Activated CD8-positive, alpha-beta T cell treated with anti-CD3 and anti-CD28 coated beads for 36 hours (primary cell): Measurements from ENCODE around the gene NDUFAF7. TPM values are rescaled to one million over a fixed set of nuclear protein-coding genes. Genes with fewer than 3 reads are reported as not detected.

Experiments used
- ATAC-seq: fragments of 200-7000 bp; cut with Tn5 transposase; one replicate; pipeline ENCODE4 v1.10.0; 2021; ENCODE audit warnings: mild to moderate bottlenecking, moderate library complexity
- CTCF ChIA-PET: fragments of 350-600 bp; sonication (Branson Sonifier 250); formaldehyde crosslinking; loops from one replicate; lab custom pipeline; 2021; ENCODE audit warnings: antibody characterized with exemption; lab: Charles Lee
- POLR2A ChIA-PET: fragments of 350-600 bp; sonication (Branson Sonifier 250); formaldehyde crosslinking; loops from one replicate; lab custom pipeline; 2021; ENCODE audit warnings: antibody characterized with exemption; lab: Charles Lee
- DNase-seq: peaks from one replicate; pipeline ENCODE4 v3.0.0-alpha.2; 2020
- H3K27ac Mint-ChIP-seq: one replicate; pipeline ENCODE4 v1.8.0; 2021; ENCODE audit warnings: mild to moderate bottlenecking, mixed read lengths
- H3K27me3 Mint-ChIP-seq: one replicate; pipeline ENCODE4 v1.8.0; 2021; ENCODE audit warnings: mixed read lengths
- H3K36me3 Mint-ChIP-seq: one replicate; pipeline ENCODE4 v1.8.0; 2021; ENCODE audit warnings: low read depth, mixed read lengths
- H3K4me1 Mint-ChIP-seq: one replicate; pipeline ENCODE4 v1.8.0; 2021; ENCODE audit warnings: low read depth, mixed read lengths
- H3K4me3 Mint-ChIP-seq: one replicate; pipeline ENCODE4 v1.8.0; 2021; ENCODE audit warnings: mild to moderate bottlenecking, moderate library complexity, mixed read lengths
- H3K9me3 Mint-ChIP-seq: one replicate; pipeline ENCODE4 v1.8.0; 2021; ENCODE audit warnings: mixed read lengths
- intact Hi-C: fragments of 100-400 bp; cut with micrococcal nuclease; formaldehyde crosslinking; loops from one replicate; pipeline ENCODE4 v1.10.0; 2022
- total RNA-seq, 2 experiments: library from RNA; stranded (reverse); gene quantifications; one replicate each; pipeline ENCODE4 v1.2.3, GENCODE V29; 2021
- TF ChIP-seq, protein P1 (sequence below): fragments of 200-600 bp; IDR thresholded peaks from one replicate; pipeline ENCODE4 v1.8.0; 2022; ENCODE audit warnings: antibody characterized with exemption, mild to moderate bottlenecking

NDUFAF7 gene
- total RNA-seq, 2 experiments from 2014 or later = 18.4 to 22.5 TPM

DNA sequence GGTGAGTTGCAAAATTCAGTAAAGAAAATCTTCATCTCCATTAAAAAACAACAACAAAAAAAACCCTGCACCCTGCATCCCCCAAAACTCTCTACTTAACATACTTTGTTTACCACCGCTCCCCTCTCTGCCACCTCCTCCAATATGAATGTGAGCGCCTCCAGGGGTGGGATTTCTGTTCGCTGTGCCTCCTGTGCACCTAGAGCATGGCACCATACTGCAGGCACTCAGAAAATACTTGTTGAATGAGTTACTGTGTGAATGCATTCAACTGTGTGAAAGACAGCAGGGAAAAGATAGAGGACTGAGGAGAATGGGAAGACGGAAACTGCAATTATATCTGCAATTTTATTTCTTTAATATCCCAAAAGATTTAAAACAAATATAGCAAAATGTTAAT lies 4.6 kb upstream of the NDUFAF7 start:
- peak overlapping the region; percentile 4 for H3K4me3 Mint-ChIP-seq

DNA sequence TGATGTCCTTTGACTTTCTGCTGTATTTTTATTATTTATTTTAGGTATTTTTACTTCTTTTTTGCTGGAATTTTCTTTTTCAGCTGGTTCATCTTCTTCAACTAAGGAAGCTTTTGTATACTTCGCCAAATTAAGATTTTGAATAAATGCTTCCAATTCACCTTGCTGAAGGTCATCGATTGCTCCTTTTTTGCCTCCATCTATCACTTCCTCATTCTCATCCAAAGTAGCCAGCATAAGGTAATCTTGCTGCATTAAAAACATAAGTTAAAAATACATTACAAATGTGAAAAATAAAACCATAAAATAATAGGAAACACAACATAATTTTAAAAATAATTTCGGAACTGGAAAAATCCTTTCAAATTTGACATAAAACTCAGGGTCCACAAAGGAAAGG lies 2.7 kb upstream of the NDUFAF7 start:
- POLR2A ChIA-PET = no interaction called here
- TF ChIP-seq, protein P1, sequence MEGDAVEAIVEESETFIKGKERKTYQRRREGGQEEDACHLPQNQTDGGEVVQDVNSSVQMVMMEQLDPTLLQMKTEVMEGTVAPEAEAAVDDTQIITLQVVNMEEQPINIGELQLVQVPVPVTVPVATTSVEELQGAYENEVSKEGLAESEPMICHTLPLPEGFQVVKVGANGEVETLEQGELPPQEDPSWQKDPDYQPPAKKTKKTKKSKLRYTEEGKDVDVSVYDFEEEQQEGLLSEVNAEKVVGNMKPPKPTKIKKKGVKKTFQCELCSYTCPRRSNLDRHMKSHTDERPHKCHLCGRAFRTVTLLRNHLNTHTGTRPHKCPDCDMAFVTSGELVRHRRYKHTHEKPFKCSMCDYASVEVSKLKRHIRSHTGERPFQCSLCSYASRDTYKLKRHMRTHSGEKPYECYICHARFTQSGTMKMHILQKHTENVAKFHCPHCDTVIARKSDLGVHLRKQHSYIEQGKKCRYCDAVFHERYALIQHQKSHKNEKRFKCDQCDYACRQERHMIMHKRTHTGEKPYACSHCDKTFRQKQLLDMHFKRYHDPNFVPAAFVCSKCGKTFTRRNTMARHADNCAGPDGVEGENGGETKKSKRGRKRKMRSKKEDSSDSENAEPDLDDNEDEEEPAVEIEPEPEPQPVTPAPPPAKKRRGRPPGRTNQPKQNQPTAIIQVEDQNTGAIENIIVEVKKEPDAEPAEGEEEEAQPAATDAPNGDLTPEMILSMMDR = no peak
- intact Hi-C loops = no loop called here
- H3K4me1 Mint-ChIP-seq = peaks cover 44% of the 10 kb centered on the region
- H3K4me3 Mint-ChIP-seq = no peak overlapping the region
- no peak for ATAC-seq
- no peaks in the 10 kb centered on the region for H3K9me3 Mint-ChIP-seq
- no peak overlapping the region for H3K27ac Mint-ChIP-seq
- no peaks in the 10 kb centered on the region for H3K27me3 Mint-ChIP-seq
- H3K36me3 Mint-ChIP-seq = peaks cover 34% of the 10 kb centered on the region
- CTCF ChIA-PET = interaction anchor here (0.6 kb wide), 1 partner anchor 39 kb away, joined by 3 read pairs; no protein-coding TSS in a partner anchor
- DNase-seq = no peak

More for the DNA sequence above, 4.6 kb upstream of the NDUFAF7 start:
- intact Hi-C loops = no loop called here
- Mint-ChIP-seq H3K36me3 (peaks cover 50% of the 10 kb centered on the region), H3K27me3 (no peaks in the 10 kb centered on the region), H3K9me3 (no peaks in the 10 kb centered on the region), H3K27ac (no peak overlapping the region), H3K4me1 (peaks cover 61% of the 10 kb centered on the region)
- TF ChIP-seq, protein P1 = no peak
- ATAC-seq (no peak), DNase-seq (no peak)
- ChIA-PET CTCF (no interaction called here), POLR2A (no interaction called here)

DNA sequence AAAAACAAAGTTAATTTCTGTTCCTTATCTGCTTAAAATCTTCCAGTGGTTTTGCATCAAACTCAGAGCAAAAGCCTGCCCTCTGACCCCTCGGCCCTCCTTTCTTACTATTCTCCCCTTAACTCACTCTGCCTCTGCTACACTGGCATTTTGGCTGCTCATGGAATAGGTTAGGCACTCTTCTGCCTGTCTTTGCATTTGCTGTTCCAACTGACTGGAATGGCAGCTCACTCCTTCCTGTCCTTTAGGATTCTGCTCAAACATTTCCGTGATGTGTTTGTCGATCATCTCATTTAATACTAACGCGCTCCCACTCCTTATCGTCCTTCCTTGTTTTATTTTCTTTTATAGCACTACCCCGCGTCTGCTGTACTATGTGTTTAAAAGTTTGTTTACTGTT lies 877 bp upstream of the NDUFAF7 start:
- H3K4me3 Mint-ChIP-seq = no peak overlapping the region
- H3K27me3 Mint-ChIP-seq = no peaks in the 10 kb centered on the region
- CTCF ChIA-PET = no interaction called here

DNA sequence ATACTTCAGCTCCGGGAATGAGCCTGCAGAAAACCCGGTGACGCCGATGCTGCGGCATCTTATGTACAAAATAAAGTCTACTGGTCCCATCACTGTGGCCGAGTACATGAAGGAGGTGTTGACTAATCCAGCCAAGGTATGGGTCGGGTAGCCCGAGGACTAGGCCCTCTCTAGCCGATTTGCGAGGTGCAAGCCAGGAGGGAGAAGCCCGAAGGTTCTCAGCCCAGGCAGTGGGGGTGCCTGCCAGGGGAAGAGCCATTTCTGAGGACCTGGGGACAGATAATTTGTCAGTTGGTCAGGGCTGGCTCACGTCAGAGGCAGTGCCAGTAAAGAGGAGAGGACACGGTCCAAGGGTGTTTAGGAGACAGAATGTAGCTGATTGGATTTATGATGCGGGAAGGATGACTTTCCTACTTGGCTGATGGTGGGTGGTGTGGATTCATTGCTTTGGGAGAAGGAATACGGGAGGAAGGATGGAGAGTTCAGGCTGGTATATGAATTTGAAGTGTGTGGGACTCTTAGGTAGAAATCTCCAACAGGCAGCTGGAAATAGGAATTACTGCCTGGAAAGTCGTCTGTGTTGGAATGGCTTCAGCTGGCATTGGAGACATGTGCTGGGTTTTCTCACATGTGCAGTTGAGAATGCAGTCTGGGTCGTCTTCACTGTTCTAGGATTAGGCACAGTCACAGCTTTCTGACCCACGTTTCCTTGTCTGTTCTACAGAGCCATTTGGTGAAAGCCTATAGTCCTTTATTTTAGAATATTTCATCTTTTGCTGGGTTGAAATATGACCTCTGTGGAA lies 874 bp downstream of the NDUFAF7 start:
- Mint-ChIP-seq H3K4me3 (no peak overlapping the region), H3K36me3 (peaks cover 31% of the 10 kb centered on the region), H3K9me3 (no peaks in the 10 kb centered on the region), H3K27me3 (no peaks in the 10 kb centered on the region), H3K27ac (no peak overlapping the region), H3K4me1 (peaks cover 25% of the 10 kb centered on the region)
- intact Hi-C loops = loop anchor here (5.0 kb wide), 1 partner anchor 35 kb away; the partner anchor contains the start of gene CEBPZOS
- TF ChIP-seq, protein P1 = no peak
- DNase-seq (no peak), ATAC-seq (peak; percentile 6)
- POLR2A ChIA-PET = interaction anchor here (0.6 to 2.2 kb wide), 14 partner anchors 9 to 145 kb away, joined by 3 to 9 read pairs (median 4); partner anchors contain the start of gene EIF2AK2
- CTCF ChIA-PET = interaction anchor here (1.0 to 1.6 kb wide), 3 partner anchors 36 to 76 kb away, joined by 3 to 8 read pairs (median 3); partner anchors contain the start of gene EIF2AK2

More for the DNA sequence above, 877 bp upstream of the NDUFAF7 start:
- Mint-ChIP-seq H3K4me1 (peaks cover 37% of the 10 kb centered on the region), H3K9me3 (no peaks in the 10 kb centered on the region), H3K36me3 (peaks cover 30% of the 10 kb centered on the region), H3K27ac (no peak overlapping the region)
- intact Hi-C loops = loop anchor here (5.0 kb wide), 1 partner anchor 33 kb away; the partner anchor contains the start of gene CEBPZOS
- TF ChIP-seq, protein P1 = no peak
- ATAC-seq (no peak), DNase-seq (no peak)
- POLR2A ChIA-PET = interaction anchor here (2.2 kb wide), 1 partner anchor 19 kb away, joined by 9 read pairs; no protein-coding TSS in a partner anchor

DNA sequence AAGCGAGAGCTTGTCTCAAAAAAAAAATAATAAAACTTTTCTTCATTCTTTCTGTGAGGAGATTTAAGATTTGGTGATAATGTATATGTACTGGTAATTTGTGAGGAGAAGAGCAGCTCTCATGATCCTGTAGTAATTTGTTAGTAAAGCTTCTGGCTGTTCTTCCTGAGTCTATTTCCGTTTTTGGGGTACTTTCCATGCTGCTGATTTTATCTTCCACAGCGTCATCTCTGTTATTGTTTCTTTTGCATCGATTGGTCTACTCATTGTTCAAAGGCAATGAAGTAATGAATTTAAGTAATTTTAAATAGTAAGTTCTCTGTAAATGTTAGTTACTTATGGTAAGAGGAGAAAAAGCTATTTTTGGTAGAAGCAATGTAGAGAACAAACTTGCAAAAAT lies 12.0 kb downstream of the NDUFAF7 start:
- Mint-ChIP-seq H3K27me3 (no peaks in the 10 kb centered on the region), H3K4me3 (no peak overlapping the region), H3K36me3 (peaks cover 41% of the 10 kb centered on the region), H3K9me3 (no peaks in the 10 kb centered on the region), H3K4me1 (peaks cover 9% of the 10 kb centered on the region), H3K27ac (no peak overlapping the region)
- no peak for ATAC-seq
- intact Hi-C loops = no loop called here
- DNase-seq = no peak
- CTCF ChIA-PET = interaction anchor here (1.0 kb wide), 1 partner anchor 20 kb away, joined by 3 read pairs; no protein-coding TSS in a partner anchor
- POLR2A ChIA-PET = interaction anchor here (1.1 kb wide), 1 partner anchor 12 kb away, joined by 4 read pairs; the partner anchor contains the start of genes CEBPZ and NDUFAF7
- TF ChIP-seq, protein P1 = no peak
